HG03060 (cell line): ENCODE data around the gene KCNQ1.

Experiments
- ATAC-seq: cut with Tn5 transposase; IDR thresholded peaks from one replicate; pipeline ENCODE4 v1.9.1; 2021; ENCODE audit warnings: low read depth, moderate number of reproducible peaks; ENCODE audit not compliant: unreplicated experiment

KCNQ1 gene

DNA sequence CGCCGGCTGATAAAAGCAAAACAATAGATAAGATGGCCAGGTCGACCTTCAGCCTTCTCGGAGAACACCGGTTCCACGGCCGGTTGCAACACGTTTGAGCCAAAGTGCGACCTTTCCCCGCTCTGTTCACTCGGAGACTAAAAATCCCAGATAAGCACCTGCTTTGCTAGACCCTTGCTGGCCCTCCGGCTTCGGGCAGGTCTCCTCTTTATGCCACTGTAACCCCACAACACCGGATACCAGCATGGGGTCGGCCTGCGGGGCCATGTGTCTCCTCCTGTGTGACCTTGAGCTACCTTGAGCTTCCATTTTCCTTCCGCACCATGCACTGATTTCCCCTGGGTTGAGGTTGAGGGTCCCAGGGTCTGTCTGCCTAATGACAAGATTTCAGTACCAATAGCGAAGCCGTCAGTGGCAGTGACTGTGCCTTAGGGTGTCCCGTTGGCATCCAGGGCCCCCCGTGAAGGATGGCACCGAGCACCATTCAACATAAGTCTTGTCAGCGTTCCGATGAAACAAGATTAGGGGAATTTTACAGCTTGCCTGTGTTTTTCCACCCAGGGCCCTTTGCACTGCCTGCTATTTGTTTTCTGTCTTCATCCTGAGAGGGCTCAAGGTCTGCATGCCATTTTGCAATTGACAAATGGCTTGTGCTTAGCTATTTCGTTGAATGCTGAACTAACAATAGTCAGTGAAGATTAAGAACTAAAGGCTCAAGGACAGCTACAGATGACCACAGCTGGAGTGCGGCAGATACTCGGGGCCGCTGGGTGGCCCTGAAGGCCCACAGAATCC, 118.6 kb downstream of the KCNQ1 start:
- ATAC-seq, result no peak

DNA sequence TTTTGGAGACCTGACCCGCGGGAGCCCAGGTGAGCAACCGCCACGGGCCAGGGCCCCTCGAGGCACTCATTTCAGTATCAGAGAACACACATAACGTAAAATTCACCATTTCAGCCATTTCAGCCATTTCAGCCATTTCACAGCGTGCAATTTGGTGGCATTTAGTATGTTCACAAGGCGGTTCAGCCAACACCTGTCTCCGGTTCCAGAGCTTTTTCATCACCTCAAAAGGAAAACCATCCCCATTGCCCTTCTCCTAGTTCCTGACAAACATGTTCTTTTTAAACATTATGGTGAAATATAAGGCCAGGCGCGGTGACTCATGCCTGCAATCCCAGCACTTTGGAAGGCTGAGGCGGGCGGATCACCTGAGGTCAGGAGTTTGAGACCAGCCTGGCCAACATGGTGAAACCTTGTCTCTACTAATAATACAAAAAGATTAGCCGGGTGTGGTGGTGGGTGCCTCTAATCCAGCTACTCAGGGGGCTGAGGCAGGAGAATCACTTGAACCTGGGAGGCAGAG, 119.3 kb downstream of the KCNQ1 start:
- no peak for ATAC-seq

DNA sequence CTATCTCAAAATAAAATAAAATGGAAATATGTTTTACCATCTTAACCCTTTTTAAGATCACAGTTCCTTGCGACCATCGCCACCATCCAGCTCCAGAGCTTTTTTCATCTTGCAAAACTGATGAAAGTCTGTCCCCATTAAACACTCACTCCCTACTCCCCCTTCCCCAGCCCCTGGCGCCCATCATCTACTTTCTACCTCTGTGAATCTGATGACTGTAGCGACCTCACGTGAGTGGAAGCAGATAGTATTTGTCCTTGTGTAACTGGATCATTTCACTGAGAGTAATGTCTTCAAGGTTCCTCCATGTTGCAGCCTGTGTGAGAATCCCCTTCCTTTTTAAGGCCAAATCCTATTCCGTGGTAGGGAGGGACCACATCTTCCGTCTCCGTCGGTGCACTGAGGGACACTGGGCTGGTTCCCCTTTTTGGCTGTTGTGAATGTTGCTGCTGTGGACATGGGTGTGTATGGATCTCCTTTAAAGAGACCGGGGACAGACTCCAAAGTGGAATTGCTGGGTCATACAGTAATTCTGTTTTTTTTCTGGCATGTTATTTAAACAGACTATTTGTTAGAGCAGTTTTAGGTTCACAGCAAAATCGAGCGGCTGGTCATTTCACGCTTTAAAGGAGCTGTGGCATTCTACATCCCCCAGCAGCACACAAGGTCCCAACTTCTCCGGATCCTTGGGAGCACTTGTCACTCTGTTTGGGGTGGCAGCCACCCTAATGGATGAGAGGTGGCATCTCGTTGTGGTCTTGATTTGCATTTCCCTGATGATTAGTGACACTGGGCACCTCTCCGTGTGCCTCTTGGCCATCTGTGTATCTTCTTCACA, 120.0 kb downstream of the KCNQ1 start:
- no peak for ATAC-seq

DNA sequence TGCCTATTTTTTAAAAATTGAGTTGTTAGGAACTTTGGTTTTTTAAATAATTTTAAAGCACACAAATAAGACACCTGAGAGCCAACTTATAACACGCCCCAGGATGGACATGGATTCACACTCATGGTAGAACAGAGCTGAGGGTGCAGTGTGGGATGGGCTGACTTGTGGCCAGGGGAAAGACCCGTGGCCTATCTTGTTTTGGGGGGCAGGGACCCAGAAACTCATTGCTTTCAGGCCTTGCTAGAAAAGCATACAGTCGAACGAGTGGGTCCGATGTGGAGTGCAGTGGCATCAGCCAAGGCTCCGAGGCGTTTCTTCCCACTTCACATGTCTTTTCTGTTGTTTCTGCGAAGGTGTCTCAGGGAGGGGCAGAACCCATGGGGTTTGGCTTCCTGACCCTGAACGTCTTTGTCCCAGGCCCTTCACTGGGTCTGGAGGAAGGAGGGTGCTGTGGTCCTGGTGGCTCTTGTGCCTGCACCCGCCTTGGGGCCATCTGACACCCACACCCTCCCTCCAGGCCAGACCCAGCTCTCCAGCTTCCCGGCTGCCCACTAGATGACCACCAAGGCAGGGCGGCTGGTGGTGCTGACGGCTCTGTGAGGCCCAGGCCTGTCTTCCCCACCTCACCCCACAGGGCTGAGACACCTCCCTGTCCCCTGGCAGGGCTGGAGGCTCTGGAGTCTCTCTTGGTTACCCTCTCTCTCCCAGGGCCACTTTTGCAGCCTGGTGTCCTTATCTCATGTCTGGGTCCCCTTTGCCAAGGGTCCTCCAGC, 120.8 kb downstream of the KCNQ1 start:
- ATAC-seq, result no peak

DNA sequence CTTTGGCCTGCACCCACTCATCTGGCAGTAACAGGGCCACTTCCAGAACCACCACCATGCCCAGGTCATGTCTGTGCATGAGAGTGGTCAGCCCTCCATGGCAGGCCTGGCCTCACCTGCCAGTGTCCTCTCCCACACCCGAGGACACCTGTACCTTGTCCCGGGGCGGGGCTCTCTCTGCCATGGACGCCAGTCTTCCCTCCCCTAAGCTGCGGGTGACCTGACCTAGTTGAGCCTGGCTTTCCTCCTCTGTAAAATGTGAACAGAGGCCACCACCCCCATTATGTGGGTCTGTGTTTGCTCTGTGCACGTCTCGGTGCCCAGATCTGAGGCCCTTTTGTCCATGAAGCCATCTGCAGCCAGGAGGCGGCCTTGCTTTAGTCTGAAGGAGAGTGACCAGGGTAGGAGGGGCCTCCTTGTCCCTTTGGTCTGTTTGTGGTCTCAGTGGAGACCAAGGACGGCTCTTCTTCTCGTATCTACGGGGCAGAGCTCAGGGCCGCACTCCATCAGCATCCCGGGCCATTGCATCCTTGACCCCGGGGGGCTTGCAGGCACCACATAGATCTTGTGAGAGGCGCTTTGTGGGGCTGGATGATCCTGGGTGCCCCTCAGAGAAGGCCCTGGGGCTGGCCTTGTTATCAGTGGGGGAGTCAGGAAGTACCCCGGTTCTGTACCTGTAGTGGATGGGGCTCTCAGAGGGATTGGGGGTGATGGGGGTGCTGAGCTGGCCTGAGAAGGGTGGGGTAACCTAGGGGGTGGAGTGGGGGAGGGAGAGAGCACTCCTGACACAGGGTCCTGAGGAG, 121.6 kb downstream of the KCNQ1 start:
- ATAC-seq, result no peak

DNA sequence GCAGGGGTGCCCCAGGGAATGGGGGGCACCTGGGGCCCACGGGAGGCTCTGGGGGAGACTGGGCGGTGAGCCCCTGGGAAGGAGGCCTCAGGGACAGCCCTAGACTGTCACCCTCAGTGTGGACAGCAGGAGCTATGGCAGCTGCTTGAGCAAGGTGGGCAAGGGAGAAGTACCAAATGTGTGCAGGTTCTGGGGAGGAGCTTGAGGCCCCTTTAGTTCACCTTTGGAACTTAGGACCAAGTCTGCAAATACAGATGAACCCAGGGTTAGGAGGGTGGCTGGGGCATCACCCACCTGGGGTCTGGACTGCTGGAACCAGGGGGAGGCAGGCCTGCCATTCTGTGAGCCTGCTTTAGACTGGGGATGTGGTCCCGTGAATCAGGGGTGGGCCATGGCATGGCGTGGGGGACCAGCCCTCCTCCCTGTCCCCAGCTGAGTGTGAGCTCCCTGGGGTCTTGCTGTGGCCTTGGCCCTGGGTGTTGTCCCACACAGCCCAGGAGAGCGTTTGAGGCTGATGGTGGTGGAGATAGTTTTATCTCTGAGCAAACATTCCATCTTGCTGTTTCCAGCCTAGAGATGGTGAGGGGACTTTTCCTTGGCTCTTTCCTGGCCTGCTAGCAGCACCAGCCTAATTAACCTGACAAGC, 122.3 kb downstream of the KCNQ1 start:
- no peak for ATAC-seq

DNA sequence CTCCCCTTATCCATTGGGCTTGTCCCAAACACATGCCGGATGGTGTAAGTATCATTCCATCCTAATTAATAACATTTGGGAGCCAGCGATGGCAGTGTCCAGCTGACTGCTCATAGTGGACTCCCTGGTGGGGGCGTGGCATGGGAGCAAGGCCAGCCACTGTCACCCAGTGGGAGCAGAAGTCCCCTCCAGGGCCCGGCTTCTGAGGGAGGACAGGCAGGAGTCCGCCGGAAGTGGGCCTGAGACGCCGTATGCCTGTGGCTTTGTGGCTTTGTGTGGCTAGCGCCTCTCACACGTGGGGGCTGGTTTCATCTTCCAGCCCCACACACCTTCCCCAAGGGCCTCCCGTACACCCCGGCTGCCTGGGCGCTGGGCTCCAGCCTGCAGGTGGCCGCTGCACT, 124.5 kb downstream of the KCNQ1 start:
- no peak for ATAC-seq

DNA sequence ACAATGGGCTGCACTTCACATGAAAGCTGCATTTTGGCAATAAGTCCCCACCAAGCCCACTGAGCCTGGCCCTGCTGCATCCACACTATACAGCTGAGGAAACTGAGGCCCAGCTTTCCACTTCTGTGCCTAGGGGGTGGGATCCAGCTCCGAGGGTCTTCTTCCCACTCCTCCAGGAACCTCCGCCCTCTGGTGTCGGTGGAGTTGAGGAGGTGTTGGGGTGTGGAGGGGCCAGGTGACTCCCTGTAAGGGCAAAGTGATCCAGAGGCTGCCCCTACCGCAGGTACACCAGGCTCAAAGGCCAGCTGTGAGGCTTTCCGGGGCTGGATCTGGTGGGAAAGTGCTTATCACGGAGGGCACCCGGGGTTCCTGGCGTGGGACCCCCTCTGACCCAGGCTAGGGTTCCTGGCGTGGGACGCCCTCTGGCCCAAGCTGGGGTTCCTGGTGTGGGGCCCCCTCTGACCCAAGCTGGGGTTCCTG, 125.0 kb downstream of the KCNQ1 start:
- ATAC-seq, result no peak

DNA sequence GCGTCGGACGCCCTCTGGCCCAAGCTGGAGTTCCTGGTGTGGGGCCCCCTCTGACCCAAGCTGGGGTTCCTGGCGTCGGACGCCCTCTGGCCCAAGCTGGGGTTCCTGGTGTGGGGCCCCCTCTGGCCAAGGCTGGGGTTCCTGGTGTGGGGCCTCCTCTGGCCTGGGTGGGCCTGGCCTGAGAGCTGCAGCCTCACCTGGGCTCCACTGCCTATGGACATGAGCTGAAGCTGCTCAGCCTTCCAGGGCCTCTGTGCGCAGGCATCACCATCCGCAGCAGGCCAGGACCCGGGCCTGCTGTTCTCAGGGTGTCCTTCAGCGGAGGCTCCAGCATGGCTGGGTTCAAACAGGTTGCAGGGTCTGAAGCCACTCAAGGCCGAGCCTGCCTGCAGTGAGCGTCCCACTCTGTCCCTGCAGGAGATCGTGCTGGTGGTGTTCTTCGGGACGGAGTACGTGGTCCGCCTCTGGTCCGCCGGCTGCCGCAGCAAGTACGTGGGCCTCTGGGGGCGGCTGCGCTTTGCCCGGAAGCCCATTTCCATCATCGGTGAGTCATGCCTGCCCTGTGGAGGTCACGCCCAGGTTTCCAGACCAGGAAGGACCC, 125.5 kb downstream of the KCNQ1 start:
- ATAC-seq, result no peak

DNA sequence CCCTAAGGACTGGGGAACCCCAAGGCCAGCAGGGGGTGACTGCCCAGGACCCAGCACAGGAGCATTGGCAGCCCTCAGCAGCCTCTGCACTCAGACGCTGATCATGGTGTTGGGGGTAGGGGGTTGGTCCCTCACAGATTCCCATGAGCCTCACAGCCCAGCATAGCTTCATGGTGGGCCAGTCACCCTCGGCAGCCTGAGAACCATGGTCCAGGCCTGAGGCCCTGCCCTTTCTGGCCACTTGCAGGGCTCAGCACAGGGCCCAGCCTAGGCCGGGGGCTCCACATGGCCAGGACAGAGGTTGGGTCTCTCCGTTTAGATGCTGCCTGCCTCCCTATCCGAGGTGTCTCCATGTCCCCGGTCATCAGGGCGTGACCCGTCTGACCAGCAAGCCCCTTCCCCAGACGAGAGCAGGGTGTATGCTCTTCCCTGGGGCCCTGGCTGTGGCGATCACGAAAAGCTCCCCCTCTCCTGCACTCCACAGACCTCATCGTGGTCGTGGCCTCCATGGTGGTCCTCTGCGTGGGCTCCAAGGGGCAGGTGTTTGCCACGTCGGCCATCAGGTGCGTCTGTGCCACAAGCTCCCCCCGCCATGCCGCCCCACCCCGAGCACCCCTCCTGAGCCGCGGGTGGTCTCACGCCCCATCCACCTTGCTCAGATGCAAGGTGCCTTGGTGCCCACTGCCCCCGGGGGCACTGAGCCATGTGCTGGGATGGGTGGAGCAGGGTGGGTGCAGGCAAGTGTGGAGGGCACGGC, 126.2 kb downstream of the KCNQ1 start:
- no peak for ATAC-seq

DNA sequence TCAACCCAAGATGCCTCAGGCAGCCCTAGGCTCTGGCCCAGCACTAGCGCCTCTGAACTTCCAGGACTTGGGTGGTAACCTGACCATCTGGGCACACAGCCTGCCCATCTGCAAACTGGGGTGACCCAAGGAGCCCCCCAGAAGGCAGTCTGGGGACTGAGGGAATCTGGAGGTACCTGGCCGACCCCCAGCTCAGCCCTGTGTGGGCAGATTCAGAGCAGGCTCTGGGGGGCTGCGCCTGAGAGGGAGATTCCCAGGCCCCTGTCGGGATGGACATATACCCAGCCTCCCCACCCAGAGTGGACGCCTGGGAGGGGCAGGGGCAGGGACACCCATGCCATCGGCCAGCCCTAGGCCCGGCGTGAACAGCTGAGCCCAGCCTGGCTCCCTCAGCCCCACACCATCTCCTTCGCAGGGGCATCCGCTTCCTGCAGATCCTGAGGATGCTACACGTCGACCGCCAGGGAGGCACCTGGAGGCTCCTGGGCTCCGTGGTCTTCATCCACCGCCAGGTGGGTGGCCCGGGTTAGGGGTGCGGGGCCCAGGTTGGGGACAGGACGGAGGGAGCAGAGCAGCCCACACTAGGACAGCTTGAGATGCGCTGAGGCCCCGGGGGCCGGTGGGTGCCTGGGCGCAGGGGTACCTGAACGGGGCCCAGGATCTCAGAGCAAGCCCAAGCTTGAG, 126.9 kb downstream of the KCNQ1 start:
- ATAC-seq, result no peak

DNA sequence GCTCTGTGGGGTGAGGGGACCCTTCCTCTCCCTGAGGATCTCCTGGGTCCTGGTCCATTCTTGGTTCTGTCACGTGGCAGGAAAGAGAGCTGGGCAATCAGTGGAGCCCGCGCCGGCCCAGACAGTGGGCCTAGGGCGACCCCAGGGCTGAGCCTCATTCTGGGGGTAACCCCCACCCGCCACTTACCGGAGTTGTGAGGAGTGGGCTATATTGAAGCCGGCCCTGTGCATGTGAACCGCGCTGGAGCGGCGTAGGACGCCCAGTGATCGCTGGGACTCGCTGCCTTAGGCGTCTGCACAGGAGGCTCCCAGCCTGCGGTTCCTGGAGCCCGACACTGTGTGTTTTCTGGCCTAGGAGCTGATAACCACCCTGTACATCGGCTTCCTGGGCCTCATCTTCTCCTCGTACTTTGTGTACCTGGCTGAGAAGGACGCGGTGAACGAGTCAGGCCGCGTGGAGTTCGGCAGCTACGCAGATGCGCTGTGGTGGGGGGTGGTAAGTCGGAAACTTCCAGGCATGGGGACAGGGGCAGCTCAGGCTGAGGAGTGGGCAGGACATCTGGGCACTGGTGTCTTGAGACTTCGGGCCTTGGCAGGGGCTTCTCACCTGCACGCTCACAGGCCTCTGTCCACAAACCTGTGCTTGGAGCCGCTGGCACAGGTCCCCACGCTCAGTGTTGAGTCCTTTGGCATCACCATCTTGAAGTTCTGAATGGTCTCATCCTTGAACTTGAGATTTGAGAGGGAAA, 127.9 kb downstream of the KCNQ1 start:
- ATAC-seq, result no peak

DNA sequence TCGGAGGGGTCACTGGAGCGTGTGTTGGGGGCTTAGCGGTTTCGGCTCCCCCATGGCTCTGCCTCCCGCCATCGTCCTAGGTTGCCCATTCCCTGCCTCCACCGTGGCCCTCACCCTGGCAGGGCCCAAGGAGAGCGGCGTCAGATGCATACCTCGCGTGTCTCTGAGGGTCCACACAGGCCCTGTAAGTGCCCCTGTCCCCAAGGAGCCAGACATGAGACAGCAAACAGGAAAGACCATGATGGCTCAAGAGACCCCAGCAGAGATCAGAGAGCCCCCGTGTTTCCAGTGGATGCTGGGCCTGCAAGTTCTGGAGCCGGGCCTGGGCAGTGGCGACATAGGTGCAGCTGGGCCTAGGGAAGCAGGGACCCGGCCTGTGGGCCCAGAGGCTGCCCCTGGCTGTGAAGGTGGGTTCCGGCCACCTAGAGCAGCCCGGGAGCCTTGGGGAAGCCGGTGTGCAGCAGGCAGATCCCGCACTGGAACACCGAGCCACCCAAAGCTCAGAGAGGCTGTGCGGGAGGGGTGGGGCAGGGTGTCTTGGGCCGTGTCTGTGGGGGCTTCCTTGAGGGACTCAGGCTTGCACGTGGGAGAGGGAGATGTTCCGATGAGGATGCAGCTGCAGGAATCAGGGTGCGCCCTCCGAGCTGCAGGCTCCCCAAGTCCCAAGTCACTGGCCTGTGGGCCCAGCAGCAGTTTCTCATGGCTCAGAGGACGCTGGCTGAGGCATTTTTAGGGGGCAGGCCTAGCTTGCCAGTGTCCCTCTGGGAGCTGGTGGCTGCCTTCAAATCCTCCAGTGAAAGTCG, 128.6 kb downstream of the KCNQ1 start:
- ATAC-seq, result no peak

DNA sequence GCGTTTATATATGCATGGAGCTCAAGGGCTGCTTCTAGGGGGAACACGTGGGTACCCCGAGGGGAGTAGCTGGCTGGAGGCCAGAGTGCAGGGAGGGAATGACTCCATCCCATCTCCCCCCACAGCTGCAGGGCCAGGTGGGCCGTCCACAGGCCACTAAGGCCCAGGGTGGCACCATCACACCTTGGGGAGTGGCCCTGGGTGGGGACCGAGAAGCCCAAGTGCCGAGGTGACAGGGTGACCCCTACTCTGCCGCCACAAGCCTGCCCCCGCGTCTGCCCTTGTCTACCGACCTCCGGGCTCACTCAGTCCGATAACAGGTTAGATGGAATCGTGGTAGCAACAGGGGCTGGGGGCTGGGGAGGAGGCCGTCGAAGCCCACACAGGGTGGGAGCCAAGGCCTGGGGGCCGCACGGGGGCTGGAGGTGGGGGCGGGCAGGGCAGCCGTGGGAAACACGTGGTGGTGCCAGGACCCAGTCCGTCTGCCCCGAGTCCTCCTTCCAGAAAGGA, 129.3 kb downstream of the KCNQ1 start:
- ATAC-seq, result no peak

DNA sequence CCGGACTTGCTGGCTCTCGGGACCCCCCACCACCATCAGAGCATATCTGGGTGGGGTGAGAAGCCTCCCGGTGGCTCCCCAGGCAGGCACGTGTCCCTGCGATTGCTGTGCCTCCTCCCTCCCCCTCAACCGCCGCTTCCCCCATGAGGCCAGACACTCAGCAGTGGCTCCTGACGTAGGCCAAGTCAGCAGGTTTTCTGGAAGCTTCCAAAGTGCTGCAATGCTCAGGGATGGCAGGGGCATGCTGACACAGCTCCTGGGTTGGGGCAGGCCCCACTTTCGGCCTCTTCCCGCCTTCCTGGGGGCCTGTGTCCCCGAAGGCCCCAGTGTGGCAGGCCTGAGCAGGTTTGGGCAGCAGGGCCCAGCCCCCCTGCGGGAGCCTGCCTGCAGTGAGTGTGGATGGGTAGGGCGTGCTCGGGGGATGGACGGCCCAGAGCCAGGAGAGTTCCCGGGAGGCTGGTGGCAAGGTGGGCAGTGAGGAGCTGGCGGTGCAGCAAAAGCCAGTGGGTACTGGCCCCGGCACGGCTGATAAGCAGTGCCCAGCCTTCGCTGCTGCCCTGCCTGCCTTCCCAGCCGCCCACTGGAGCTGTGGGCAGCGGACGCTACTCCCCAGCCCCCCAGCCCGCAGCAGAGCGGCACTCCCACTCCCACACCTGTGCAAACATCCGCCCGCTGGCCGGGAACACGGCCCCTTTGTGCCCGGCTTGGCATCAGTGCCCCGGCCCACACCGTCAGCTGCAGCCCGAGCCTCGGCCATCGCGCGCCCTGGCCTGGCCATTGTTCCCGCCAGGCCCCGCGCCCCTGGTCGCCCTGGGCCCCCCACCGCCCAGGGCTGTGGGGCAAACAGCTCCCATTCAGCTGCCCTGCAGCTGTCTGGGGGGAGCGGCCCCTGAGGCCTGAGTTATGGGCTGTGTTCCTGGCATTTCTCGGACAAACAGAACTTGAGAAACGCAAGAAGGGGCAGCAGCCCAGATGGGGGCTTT, 130.0 kb downstream of the KCNQ1 start:
- no peak for ATAC-seq
